Measurements from ENCODE around the gene TNIP2. TPM values are rescaled to one million over a fixed set of nuclear protein-coding genes. Genes with fewer than 3 reads are reported as not detected.

The TNIP2 gene
- total and polyA plus RNA-seq, 2 donors (not counting 3 experiments of a cell fraction or from before 2014, with no cell fraction given), result 37.7 to 52.1 TPM

- FAIRE-seq (no peak), DNase-seq (ENCODE audit: low read depth, low spot score) (no peak)
- no peaks in the 10 kb centered on the region for H3K9me1 ChIP-seq (replicated peaks; ENCODE audit: control insufficient read depth, extremely low read depth, insufficient read depth, low read length)
- BruUV-seq (replicated peaks), result no TSS peak
- no peaks in the 10 kb centered on the region for H3K9me3 ChIP-seq (replicated peaks; ENCODE audit: control insufficient read depth, insufficient read depth, low read length)
- H2AFZ ChIP-seq (ENCODE audit: low read depth, low read length), result no peak overlapping the region
- no peaks in the 10 kb centered on the region for H3K4me1 ChIP-seq (ENCODE audit: control insufficient read depth, extremely low read depth, insufficient read depth, low read length)
- no peak overlapping the region for H3K9ac ChIP-seq (replicated peaks; ENCODE audit: extremely low read depth, insufficient read depth, low read length)
- TF ChIP-seq GATA2 (IDR thresholded peaks at IDR 0.05; ENCODE audit: insufficient read depth, insufficient read length, low read depth, low read length) (no peak), MYC (IDR thresholded peaks at IDR 0.05; ENCODE audit: low read depth, low read length) (no peak), CTCF (IDR thresholded peaks at IDR 0.05; ENCODE audit: extremely low read depth in 1 of 2, insufficient read depth in 1 of 2, low read depth in 1 of 2, low read length in 2 of 2) (no peak), FOS (IDR thresholded peaks at IDR 0.05; ENCODE audit: borderline replicate concordance, insufficient read depth, low read length) (no peak), JUN (IDR thresholded peaks at IDR 0.05; ENCODE audit: borderline replicate concordance, insufficient read depth, insufficient read length, low read depth) (no peak), MAX (IDR thresholded peaks at IDR 0.05; ENCODE audit: insufficient read depth, insufficient read length) (no peak), POLR2AphosphoS5 (IDR thresholded peaks at IDR 0.05; ENCODE audit: insufficient read depth, low read depth, low read length) (no peak), POLR2A (IDR thresholded peaks at IDR 0.05; ENCODE audit: low read depth, low read length) (no peak)
- intact Hi-C loops (cut with micrococcal nuclease) (no loop called here), dilution Hi-C loops (cut with MboI; ENCODE audit: extremely low pct_ligation_motif_present, low sequenced_read_pairs) (no loop called here)
- POLR2A ChIA-PET, result no interaction called here
- H3K27me3 ChIP-seq (ENCODE audit: control insufficient read depth in 2 of 2, insufficient read depth in 2 of 2, low read length in 2 of 2), result peaks cover 10 to 14% of the 10 kb centered on the region in 2 experiments
- H3K79me2 ChIP-seq (ENCODE audit: control insufficient read depth, insufficient read depth, low read length), result no peaks in the 10 kb centered on the region
- no peak overlapping the region for H3K4me3 ChIP-seq (replicated peaks in 1 of 3; ENCODE audit: insufficient read depth in 1 of 3, low read depth in 1 of 3, low read length in 3 of 3)
- no peaks in the 10 kb centered on the region for H4K20me1 ChIP-seq (replicated peaks; ENCODE audit: control insufficient read depth, extremely low read depth, insufficient read depth, low read length)
- H3K27ac ChIP-seq (ENCODE audit: insufficient read depth, low read depth, low read length), result no peak overlapping the region
- CTCF ChIA-PET, result interaction anchor here (2.0 kb wide), 1 partner anchor 22 kb away, joined by 5 read pairs; no protein-coding TSS in a partner anchor
- no peak overlapping the region for H3K4me2 ChIP-seq (ENCODE audit: insufficient read depth, low read length)
- no peaks in the 10 kb centered on the region for H3K36me3 ChIP-seq (ENCODE audit: control insufficient read depth in 2 of 2, extremely low read depth in 1 of 2, insufficient read depth in 2 of 2, low read length in 2 of 2)
Measured at GRCh38 chr4:2786152-2786671, 30.1 kb upstream of the TNIP2 start.

Measured in endothelial cell of umbilical vein (primary cell).